GM12872 (cell line): ENCODE data around the gene C5orf47.

Experiments
- CTCF ChIP-seq: IDR thresholded peaks from 3 replicates; pipeline ENCODE4 v1.5.1; 2011; ENCODE audit warnings: low read depth, mild to moderate bottlenecking, low read length, moderate library complexity; ENCODE audit not compliant: insufficient read depth

The C5orf47 gene

DNA sequence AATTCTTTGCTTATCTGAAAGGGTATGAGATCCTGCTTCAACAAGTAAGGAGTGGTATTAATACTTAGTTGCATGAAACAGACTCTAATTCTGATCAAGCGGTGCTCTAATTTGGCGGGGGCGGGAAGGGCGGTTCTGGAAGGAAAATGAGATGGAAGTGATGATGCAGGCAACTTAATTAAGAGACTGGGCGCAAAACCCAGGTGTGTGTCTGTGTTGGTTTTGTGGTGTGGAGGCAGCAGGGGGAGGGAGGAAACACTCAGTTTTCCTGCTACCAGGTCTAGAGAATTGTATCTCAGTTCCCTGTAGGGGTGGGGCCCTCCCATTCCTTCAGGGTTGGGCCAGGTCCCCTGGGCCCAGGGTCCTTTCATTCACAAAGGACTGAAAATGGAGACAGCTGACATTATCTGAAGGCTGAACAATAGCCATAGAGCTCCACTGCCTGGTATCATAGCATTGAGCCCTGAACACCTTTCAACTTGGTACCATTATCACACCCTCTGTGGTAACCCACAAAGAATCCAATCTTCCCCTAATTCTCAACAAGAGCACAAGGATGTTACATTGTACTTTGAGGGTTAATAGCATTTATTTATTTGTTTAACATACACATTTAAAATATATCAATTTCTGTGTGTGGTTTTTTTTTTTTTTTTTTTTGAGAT, 17.2 kb upstream of the C5orf47 start:
- no peak for TF ChIP-seq CTCF

GRCh38 chr5:173972607-173972924, 16.4 kb upstream of the C5orf47 start:
- no peak for TF ChIP-seq CTCF

DNA sequence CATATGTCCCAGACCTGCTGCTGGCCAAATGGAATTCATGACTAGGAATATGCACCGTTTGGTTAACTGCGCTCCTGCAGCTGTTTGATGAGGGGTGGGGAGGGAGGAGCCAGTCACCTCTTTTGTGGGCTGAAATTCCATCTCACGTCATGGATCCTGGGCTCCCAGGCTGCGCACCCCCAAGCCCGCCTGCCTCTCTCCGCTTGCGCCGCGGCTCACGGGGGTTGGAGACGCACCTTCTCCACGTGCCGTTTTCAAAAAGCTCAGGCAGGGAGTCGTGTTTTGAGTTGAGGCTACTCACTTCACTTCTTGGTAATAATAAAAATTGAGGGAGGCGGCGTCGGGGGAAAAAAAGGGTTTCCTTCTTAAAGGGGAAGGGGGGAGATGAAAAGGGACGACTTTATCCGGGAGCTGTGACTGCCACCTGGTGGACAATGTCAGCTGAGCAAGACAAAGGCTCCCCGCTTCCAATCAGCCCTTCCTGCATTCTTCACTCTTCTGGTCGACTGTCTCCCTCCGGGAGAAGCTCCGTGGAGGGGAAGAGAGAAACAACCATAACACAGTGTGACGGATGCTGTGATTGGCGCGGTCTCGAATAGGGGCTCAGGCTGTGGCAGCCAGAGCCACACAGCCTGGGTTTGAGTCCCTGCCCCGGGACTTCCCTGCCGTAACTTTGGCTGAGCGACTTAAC, 15.9 kb upstream of the C5orf47 start:
- TF ChIP-seq CTCF, result peak; percentile 86

GRCh38 chr5:173973616-173973969, 15.4 kb upstream of the C5orf47 start:
- no peak for TF ChIP-seq CTCF

GRCh38 chr5:173974688-173975239, 14.2 kb upstream of the C5orf47 start:
- no peak for TF ChIP-seq CTCF

DNA sequence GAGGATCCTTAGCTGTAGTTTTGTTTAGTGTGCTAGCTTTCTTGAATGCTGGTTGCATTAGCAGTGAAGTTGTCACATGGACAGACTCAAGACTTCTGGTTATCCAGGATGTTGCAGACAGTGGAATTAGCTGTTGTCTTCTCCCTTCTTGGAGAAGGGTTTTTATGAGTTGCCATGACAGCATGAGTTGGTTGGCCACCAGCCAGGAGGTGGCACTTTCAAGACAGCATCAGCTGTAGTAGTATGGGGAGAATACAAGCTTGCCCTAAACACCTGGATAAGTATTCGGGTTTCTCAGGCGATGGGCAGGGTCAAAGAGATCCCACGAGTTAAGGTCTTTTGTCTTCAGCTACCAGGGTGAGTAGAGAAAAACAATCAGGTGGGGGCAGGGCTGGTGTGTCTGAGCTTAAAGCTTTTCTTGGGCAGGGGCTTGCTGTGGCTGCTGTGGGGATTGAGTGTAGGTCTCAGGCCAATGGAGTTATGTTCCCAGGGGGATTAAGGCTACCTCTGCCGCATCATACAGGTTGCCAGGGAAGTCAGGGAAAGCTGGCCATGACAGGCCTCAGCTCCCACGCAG, 7.7 kb upstream of the C5orf47 start:
- no peak for TF ChIP-seq CTCF

- peak; percentile 60 for TF ChIP-seq CTCF
Measured at GRCh38 chr5:173984218-173984617, 4.8 kb upstream of the C5orf47 start.
